Activated CD4-positive, alpha-beta memory T cell treated with anti-CD3 and anti-CD28 coated beads for 36 hours (primary cell): ENCODE results near the gene PLXND1. TPM values are rescaled to one million over a fixed set of nuclear protein-coding genes. Genes with fewer than 3 reads are reported as not detected.

ENCODE experiments used
- CTCF ChIA-PET: fragments of 350-600 bp; sonication (Branson Sonifier 250); formaldehyde crosslinking; loops from one replicate; lab custom pipeline; 2021; ENCODE audit warnings: antibody characterized with exemption, inconsistent platforms; lab: Charles Lee
- POLR2A ChIA-PET: fragments of 350-600 bp; sonication (Branson Sonifier 250); formaldehyde crosslinking; loops from one replicate; lab custom pipeline; 2021; ENCODE audit warnings: antibody characterized with exemption; lab: Charles Lee
- DNase-seq: peaks from one replicate; pipeline ENCODE4 v3.0.0-alpha.2; 2020
- H3K27ac Mint-ChIP-seq: one replicate; pipeline ENCODE4 v1.8.0; 2021; ENCODE audit warnings: mixed read lengths
- H3K27me3 Mint-ChIP-seq: one replicate; pipeline ENCODE4 v1.8.0; 2021; ENCODE audit warnings: mixed read lengths
- H3K36me3 Mint-ChIP-seq: one replicate; pipeline ENCODE4 v1.8.0; 2021; ENCODE audit warnings: mixed read lengths
- H3K4me1 Mint-ChIP-seq: one replicate; pipeline ENCODE4 v1.8.0; 2021; ENCODE audit warnings: low read depth, mixed read lengths
- H3K4me3 Mint-ChIP-seq: one replicate; pipeline ENCODE4 v1.8.0; 2021; ENCODE audit warnings: mild to moderate bottlenecking, mixed read lengths
- H3K9me3 Mint-ChIP-seq: one replicate; pipeline ENCODE4 v1.8.0; 2021; ENCODE audit warnings: mixed read lengths
- intact Hi-C: fragments of 100-400 bp; cut with micrococcal nuclease; formaldehyde crosslinking; loops from one replicate; pipeline ENCODE4 v1.15.1; 2023
- total RNA-seq, 2 experiments: library from RNA; stranded (reverse); gene quantifications; one replicate each; pipeline ENCODE4 v1.2.3, GENCODE V29; 2021

Gene PLXND1
- total RNA-seq, 2 experiments from 2014 or later: 7.2 to 8.6 TPM

DNA sequence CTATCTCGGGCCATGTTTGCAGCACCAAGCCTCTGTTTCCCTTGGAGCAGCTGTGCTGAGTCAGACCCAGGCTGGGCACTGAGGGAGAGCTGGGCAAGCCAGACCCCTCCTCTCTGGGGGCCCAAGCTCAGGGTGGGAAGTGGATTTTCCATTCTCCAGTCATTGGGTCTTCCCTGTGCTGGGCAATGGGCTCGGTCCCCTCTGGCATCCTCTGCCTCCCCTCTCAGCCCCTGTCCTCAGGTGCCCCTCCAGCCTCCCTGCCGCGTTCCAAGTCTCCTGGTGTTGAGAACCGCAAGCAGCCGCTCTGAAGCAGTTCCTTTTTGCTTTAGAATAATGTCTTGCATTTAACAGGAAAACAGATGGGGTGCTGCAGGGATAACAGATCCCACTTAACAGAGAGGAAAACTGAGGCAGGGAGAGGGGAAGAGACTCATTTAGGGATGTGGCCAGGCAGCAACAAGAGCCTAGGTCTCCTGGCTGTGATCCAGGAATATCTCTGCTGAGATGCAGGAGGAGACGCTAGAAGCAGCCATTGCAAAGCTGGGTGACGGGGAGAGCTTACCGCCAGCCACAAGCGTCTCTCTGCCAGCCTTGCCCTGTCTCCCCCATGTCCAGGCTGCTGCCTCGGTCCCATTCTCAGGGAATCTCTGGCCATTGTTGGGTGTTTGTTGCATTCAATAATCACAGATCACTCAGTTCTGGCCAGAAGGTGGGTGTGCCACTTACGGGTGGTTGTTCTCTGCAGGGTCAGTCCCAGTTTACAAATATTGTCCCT is 76.9 kb downstream of the PLXND1 start:
- no peaks in the 10 kb centered on the region for H3K9me3 Mint-ChIP-seq
- no peak overlapping the region for H3K4me3 Mint-ChIP-seq
- no peak overlapping the region for H3K27ac Mint-ChIP-seq
- ChIA-PET POLR2A (no interaction called here), CTCF (no interaction called here)
- DNase-seq: no peak
- no peaks in the 10 kb centered on the region for H3K36me3 Mint-ChIP-seq
- no peaks in the 10 kb centered on the region for H3K4me1 Mint-ChIP-seq
- intact Hi-C loops: no loop called here
- no peaks in the 10 kb centered on the region for H3K27me3 Mint-ChIP-seq

- no peak for DNase-seq
- H3K27me3 Mint-ChIP-seq: no peaks in the 10 kb centered on the region
- no peak within 1 kb of the TSS for H3K27ac Mint-ChIP-seq
- H3K36me3 Mint-ChIP-seq: no peaks in the 10 kb centered on the region
- no peak within 1 kb of the TSS for H3K4me3 Mint-ChIP-seq
- no peaks in the 10 kb centered on the region for H3K9me3 Mint-ChIP-seq
- intact Hi-C loops: no loop called here
- ChIA-PET CTCF (no interaction called here), POLR2A (no interaction called here)
- no peaks in the 10 kb centered on the region for H3K4me1 Mint-ChIP-seq
These were observed 77.8 kb downstream of the PLXND1 start, which contains the start of gene RHO for GRCh38 chr3:129528589-129529100. RHO (plus strand) TSS chr3:129528639; CDS start chr3:129528734, 95 bp downstream.

DNA sequence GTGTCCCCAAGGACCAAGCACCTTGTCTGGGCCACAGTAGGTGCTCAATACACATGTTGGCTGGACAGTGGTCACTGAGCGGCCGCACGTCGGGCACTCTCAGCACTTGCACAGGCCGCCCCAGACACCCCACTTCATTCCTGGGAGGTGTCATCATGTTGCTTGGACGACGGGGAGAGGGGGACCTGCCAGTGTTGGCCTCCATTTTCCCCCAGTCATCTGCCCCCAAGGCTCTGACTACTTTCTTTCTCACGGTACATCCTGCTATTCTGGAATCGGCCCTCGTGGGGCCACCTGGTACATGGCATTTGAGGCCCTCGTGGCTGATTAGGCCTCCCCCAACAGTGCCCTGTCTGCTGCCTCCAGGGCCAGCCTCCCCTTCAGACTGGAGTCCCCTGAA is 79.2 kb downstream of the PLXND1 start:
- no peak overlapping the region for H3K27ac Mint-ChIP-seq

GRCh38 chr3:129526121-129526900 is 80.2 kb downstream of the PLXND1 start:
- intact Hi-C loops: no loop called here
- Mint-ChIP-seq H3K27me3 (no peaks in the 10 kb centered on the region), H3K4me3 (no peak overlapping the region), H3K9me3 (no peaks in the 10 kb centered on the region), H3K36me3 (no peaks in the 10 kb centered on the region), H3K27ac (no peak overlapping the region), H3K4me1 (no peaks in the 10 kb centered on the region)
- DNase-seq: no peak
- POLR2A ChIA-PET: interaction anchor here (1.3 kb wide), 1 partner anchor 86 kb away, joined by 3 read pairs; the partner anchor contains the start of genes IFT122 and MBD4
- CTCF ChIA-PET: interaction anchor here (1.6 kb wide), 1 partner anchor 36 kb away, joined by 6 read pairs; no protein-coding TSS in a partner anchor

More for the DNA sequence above, 79.2 kb downstream of the PLXND1 start:
- no peaks in the 10 kb centered on the region for H3K9me3 Mint-ChIP-seq
- DNase-seq: no peak
- H3K4me3 Mint-ChIP-seq: no peak overlapping the region
- no peaks in the 10 kb centered on the region for H3K27me3 Mint-ChIP-seq
- no peaks in the 10 kb centered on the region for H3K36me3 Mint-ChIP-seq
- intact Hi-C loops: no loop called here
- POLR2A ChIA-PET: no interaction called here
- no peaks in the 10 kb centered on the region for H3K4me1 Mint-ChIP-seq
- CTCF ChIA-PET: interaction anchor here (0.6 kb wide), 1 partner anchor 415 kb away, joined by 3 read pairs; no protein-coding TSS in a partner anchor

- no peaks in the 10 kb centered on the region for H3K9me3 Mint-ChIP-seq
- intact Hi-C loops: no loop called here
- ChIA-PET POLR2A (interaction anchor here (1.3 kb wide), 1 partner anchor 85 kb away, joined by 3 read pairs; the partner anchor contains the start of genes IFT122 and MBD4), CTCF (interaction anchor here (1.6 kb wide), 1 partner anchor 36 kb away, joined by 6 read pairs; no protein-coding TSS in a partner anchor)
- no peaks in the 10 kb centered on the region for H3K27me3 Mint-ChIP-seq
- no peaks in the 10 kb centered on the region for H3K36me3 Mint-ChIP-seq
- no peak overlapping the region for H3K27ac Mint-ChIP-seq
- H3K4me1 Mint-ChIP-seq: no peaks in the 10 kb centered on the region
- DNase-seq: peak; percentile 40
- no peak overlapping the region for H3K4me3 Mint-ChIP-seq
These were observed 81.0 kb downstream of the PLXND1 start for GRCh38 chr3:129525341-129525968.

- H3K4me3 Mint-ChIP-seq: no peak overlapping the region
- H3K4me1 Mint-ChIP-seq: no peaks in the 10 kb centered on the region
- H3K9me3 Mint-ChIP-seq: no peaks in the 10 kb centered on the region
- no peaks in the 10 kb centered on the region for H3K36me3 Mint-ChIP-seq
- intact Hi-C loops: no loop called here
- H3K27me3 Mint-ChIP-seq: no peaks in the 10 kb centered on the region
- ChIA-PET POLR2A (interaction anchor here (0.6 kb wide), 1 partner anchor 424 kb away, joined by 3 read pairs; no protein-coding TSS in a partner anchor), CTCF (no interaction called here)
- H3K27ac Mint-ChIP-seq: no peak overlapping the region
- no peak for DNase-seq
These were observed 82.4 kb downstream of the PLXND1 start for GRCh38 chr3:129524081-129524480.

- intact Hi-C loops: no loop called here
- POLR2A ChIA-PET: no interaction called here
- CTCF ChIA-PET: no interaction called here
These were observed 83.5 kb downstream of the PLXND1 start for GRCh38 chr3:129522953-129523352.

DNA sequence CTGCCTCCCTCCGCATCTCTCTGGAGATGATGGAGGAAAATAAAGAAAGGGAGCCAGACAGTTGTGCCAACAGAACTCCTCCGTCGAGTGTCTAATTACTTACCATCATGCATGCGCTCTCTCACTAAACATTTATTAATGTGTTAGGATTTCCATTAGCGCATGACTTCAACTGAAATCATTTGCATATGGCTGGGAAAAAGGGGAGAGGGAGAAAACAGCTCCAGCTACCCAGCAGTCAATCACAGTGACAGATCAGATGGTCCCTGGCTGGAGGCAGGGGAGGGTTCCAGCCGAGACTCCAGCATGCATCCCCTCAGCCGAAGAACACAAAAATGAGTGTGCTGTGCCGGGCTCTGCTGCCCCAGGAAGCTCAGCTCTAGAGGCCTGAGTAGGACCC is 84.9 kb downstream of the PLXND1 start:
- Mint-ChIP-seq H3K4me1 (no peaks in the 10 kb centered on the region), H3K27ac (no peak overlapping the region), H3K4me3 (no peak overlapping the region), H3K36me3 (no peaks in the 10 kb centered on the region), H3K9me3 (no peaks in the 10 kb centered on the region), H3K27me3 (no peaks in the 10 kb centered on the region)
- intact Hi-C loops: no loop called here
- DNase-seq: no peak
- CTCF ChIA-PET: no interaction called here
- POLR2A ChIA-PET: no interaction called here

More at GRCh38 chr3:129522953-129523352, 83.5 kb downstream of the PLXND1 start:
- H3K27ac Mint-ChIP-seq: no peak overlapping the region
- no peak for DNase-seq
- no peaks in the 10 kb centered on the region for H3K36me3 Mint-ChIP-seq
- H3K9me3 Mint-ChIP-seq: no peaks in the 10 kb centered on the region
- H3K4me3 Mint-ChIP-seq: no peak overlapping the region
- no peaks in the 10 kb centered on the region for H3K4me1 Mint-ChIP-seq
- H3K27me3 Mint-ChIP-seq: no peaks in the 10 kb centered on the region

DNA sequence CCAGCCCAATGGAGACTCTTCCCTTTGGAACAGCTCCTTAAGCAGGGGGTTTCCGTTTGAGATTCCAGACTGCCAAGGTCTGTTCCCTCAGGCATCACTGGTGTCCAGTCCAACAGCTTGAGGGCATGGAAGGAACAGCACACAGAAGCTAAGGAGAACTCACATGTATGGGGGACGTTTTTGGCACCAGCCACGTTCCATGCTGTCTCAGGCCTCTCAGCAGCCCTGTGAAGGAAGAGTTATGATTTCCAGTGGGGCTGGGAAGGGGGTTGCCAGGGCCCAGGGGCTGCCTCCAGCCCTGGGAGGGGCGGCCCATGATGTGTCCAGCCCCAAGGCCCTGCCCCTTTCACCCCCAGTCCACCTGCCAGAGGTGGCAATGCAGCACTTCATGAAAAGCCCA is 85.5 kb downstream of the PLXND1 start:
- POLR2A ChIA-PET: no interaction called here
- no peaks in the 10 kb centered on the region for H3K4me1 Mint-ChIP-seq

DNA sequence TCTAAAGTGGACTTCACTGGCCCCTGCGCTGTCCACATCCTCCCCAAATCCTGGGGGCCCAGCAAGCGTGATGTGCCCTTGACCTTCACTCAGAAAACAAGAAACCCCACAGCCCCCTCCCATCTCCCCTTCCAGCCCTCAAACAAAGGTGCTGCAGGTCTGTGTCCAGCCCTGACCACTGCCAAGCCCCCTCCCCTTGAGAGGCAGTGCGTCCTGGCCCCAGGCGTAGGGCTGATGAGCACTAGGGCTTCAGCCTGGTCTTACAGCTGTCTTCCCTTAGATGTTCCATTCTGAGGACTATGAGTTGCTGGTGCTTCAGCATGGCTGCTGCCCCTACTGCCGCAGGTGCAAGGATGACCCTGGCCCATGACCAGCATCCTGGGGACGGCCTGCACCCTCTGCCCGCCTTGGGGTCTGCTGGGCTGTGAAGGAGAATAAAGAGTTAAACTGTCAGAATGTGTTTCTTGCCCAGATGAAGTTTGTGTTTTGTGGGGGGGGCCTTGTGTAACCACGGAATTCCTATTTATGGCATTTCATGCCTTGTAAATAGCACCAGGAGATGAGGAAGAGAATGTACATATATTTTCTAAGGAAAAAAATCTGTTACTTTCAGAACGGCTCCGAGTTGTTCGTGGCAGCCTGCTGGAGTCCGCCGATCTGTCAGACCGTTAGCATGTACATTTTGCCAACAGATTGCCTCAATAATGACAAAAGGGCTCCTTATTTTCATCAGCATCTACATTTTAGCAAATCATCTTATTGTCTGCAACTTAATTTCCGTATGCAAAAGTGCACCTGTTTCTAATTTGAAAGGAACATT is 86.4 kb downstream of the PLXND1 start:
- Mint-ChIP-seq H3K27me3 (no peaks in the 10 kb centered on the region), H3K4me3 (no peak overlapping the region), H3K4me1 (no peaks in the 10 kb centered on the region), H3K27ac (no peak overlapping the region), H3K9me3 (no peaks in the 10 kb centered on the region), H3K36me3 (peaks cover 3% of the 10 kb centered on the region)
- intact Hi-C loops: no loop called here
- ChIA-PET CTCF (no interaction called here), POLR2A (no interaction called here)
- DNase-seq: no peak

More for the DNA sequence above, 85.5 kb downstream of the PLXND1 start:
- Mint-ChIP-seq H3K27me3 (no peaks in the 10 kb centered on the region), H3K27ac (no peak overlapping the region), H3K9me3 (no peaks in the 10 kb centered on the region), H3K36me3 (peaks cover 2% of the 10 kb centered on the region), H3K4me3 (no peak overlapping the region)
- intact Hi-C loops: no loop called here
- CTCF ChIA-PET: no interaction called here
- no peak for DNase-seq

GRCh38 chr3:129519449-129519848 is 87.0 kb downstream of the PLXND1 start:
- Mint-ChIP-seq H3K4me3 (no peak overlapping the region), H3K36me3 (peaks cover 3% of the 10 kb centered on the region), H3K4me1 (no peaks in the 10 kb centered on the region), H3K9me3 (no peaks in the 10 kb centered on the region), H3K27me3 (no peaks in the 10 kb centered on the region), H3K27ac (no peak overlapping the region)
- intact Hi-C loops: no loop called here
- CTCF ChIA-PET: no interaction called here
- POLR2A ChIA-PET: no interaction called here
- DNase-seq: no peak
